Stomach (tissue), 4 donors: ENCODE results near the gene PLEKHA4.
A peak's percentile ranks its signal among the peaks of the same experiment; 100 is the strongest.

Experiments used
- EP300 ChIP-seq: sonication (generic); formaldehyde crosslinking; IDR thresholded peaks from one replicate; pipeline ENCODE4 v1.6.1; 2017; ENCODE audit warnings: antibody characterized with exemption
- POLR2A ChIP-seq, 4 donors: fragments of 450-650 bp; IDR thresholded peaks; one replicate each; pipeline ENCODE4 v1.6.1; 2016; ENCODE audit warnings: antibody characterized with exemption in 4 of 4, control low read depth in 2 of 4, mild to moderate bottlenecking in 1 of 4, moderate library complexity in 1 of 4
- POLR2AphosphoS5 ChIP-seq, 3 donors: sonication (generic); formaldehyde crosslinking; IDR thresholded peaks; one replicate each; pipeline ENCODE4 v1.6.1; 2016; ENCODE audit warnings: antibody characterized with exemption in 3 of 3
- TF ChIP-seq, protein P1 (sequence below), 7 experiments: fragments of 450-650 bp in 4 of 7; fragments of 200-600 bp in 3 of 7; sonication (generic) in 3 of 7; IDR thresholded peaks; one replicate each; pipeline ENCODE4 v1.5.1; 2016 to 2019; ENCODE audit warnings: antibody characterized with exemption in 7 of 7, control low read depth in 2 of 7, mild to moderate bottlenecking in 1 of 7

- TF ChIP-seq, protein P1, sequence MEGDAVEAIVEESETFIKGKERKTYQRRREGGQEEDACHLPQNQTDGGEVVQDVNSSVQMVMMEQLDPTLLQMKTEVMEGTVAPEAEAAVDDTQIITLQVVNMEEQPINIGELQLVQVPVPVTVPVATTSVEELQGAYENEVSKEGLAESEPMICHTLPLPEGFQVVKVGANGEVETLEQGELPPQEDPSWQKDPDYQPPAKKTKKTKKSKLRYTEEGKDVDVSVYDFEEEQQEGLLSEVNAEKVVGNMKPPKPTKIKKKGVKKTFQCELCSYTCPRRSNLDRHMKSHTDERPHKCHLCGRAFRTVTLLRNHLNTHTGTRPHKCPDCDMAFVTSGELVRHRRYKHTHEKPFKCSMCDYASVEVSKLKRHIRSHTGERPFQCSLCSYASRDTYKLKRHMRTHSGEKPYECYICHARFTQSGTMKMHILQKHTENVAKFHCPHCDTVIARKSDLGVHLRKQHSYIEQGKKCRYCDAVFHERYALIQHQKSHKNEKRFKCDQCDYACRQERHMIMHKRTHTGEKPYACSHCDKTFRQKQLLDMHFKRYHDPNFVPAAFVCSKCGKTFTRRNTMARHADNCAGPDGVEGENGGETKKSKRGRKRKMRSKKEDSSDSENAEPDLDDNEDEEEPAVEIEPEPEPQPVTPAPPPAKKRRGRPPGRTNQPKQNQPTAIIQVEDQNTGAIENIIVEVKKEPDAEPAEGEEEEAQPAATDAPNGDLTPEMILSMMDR (IDR thresholded peaks at IDR 0.05), result no peak
- TF ChIP-seq POLR2AphosphoS5 (IDR thresholded peaks at IDR 0.05) (peak in 2 of 3 donors; percentile 59 to 82), POLR2A (IDR thresholded peaks at IDR 0.05) (no peak), EP300 (no peak)
These were observed 50.1 kb downstream of the PLEKHA4 start for GRCh38 chr19:48818234-48818820.
